SK-N-SH treated with all-trans-retinoic acid at 6 μM for 48 hours (cell line): ENCODE results near the gene EBP.

Experiments
- CREB5 ChIP-seq: fragments of 250-450 bp; sonication (Bioruptor Pico); IDR thresholded peaks from 2 replicates; pipeline ENCODE4 v1.5.1; 2020; ENCODE audit warnings: low read depth, mild to moderate bottlenecking, moderate library complexity
- PATZ1 ChIP-seq: fragments of 250-450 bp; sonication (Bioruptor Pico); IDR thresholded peaks from 2 replicates; pipeline ENCODE4 v1.8.0; 2020; ENCODE audit warnings: mild to moderate bottlenecking, moderate library complexity, borderline replicate concordance
- SNAI2 ChIP-seq: fragments of 250-450 bp; sonication (Bioruptor Pico); IDR thresholded peaks from 2 replicates; pipeline ENCODE4 v1.5.0; 2020; ENCODE audit warnings: mild to moderate bottlenecking, moderate library complexity

- TF ChIP-seq SNAI2 (CRISPR knock-in tag) (no peak), PATZ1 (CRISPR knock-in tag) (no peak), CREB5 (CRISPR knock-in tag) (no peak)
Measured at GRCh38 chrX:48531358-48531959, 9.9 kb downstream of the EBP start.
